KMS-11 (cell line): Measurements from ENCODE around the gene RHBDD2.

Experiments
- H2AFZ ChIP-seq: fragments of 200-600 bp; sonication (generic); 2 replicates; pipeline ENCODE4 v1.6.1; 2016; ENCODE audit warnings: antibody characterized with exemption, mixed run types, low read depth
- H3K27ac ChIP-seq: fragments of 200-600 bp; sonication (generic); 2 replicates; pipeline ENCODE4 v1.6.1; 2016; ENCODE audit warnings: mild to moderate bottlenecking, mixed run types
- H3K27me3 ChIP-seq: fragments of 200-600 bp; sonication (generic); 2 replicates; pipeline ENCODE4 v1.6.1; 2017; ENCODE audit warnings: mild to moderate bottlenecking, low read depth, mixed run types, moderate library complexity; ENCODE audit not compliant: insufficient read depth
- H3K36me3 ChIP-seq: fragments of 200-600 bp; sonication (generic); 2 replicates; pipeline ENCODE4 v1.6.1; 2017; ENCODE audit warnings: mild to moderate bottlenecking, mixed run types; ENCODE audit not compliant: insufficient read depth
- H3K4me1 ChIP-seq: fragments of 200-600 bp; sonication (generic); 2 replicates; pipeline ENCODE4 v1.6.1; 2016; ENCODE audit warnings: mild to moderate bottlenecking, low read depth, mixed run types; ENCODE audit not compliant: poor library complexity, severe bottlenecking
- H3K4me2 ChIP-seq: fragments of 200-600 bp; sonication (generic); 2 replicates; pipeline ENCODE4 v1.7.0; 2016; ENCODE audit warnings: mild to moderate bottlenecking, mixed run types
- H3K4me3 ChIP-seq: fragments of 200-600 bp; sonication (generic); IDR thresholded peaks from 2 replicates; pipeline ENCODE4 v1.6.1; 2017; ENCODE audit warnings: low read depth, low read length, mixed read lengths; ENCODE audit not compliant: insufficient read depth
- H3K79me2 ChIP-seq: fragments of 200-600 bp; sonication (generic); 2 replicates; pipeline ENCODE4 v1.6.1; 2016; ENCODE audit warnings: low read depth, mixed run types; ENCODE audit not compliant: insufficient read depth
- H3K9ac ChIP-seq: fragments of 200-600 bp; sonication (generic); 2 replicates; pipeline ENCODE4 v1.6.1; 2016; ENCODE audit warnings: mild to moderate bottlenecking, mixed run types
- H4K20me1 ChIP-seq: fragments of 200-600 bp; sonication (generic); 2 replicates; pipeline ENCODE4 v1.6.1; 2016; ENCODE audit warnings: mild to moderate bottlenecking, mixed run types; ENCODE audit not compliant: insufficient read depth
- CTCF ChIP-seq: fragments of 200-600 bp; sonication (generic); conservative IDR thresholded peaks from 2 replicates; pipeline ENCODE4 v1.6.1; 2017; ENCODE audit warnings: low read depth, mild to moderate bottlenecking, antibody characterized with exemption, low read length, moderate library complexity, mixed read lengths

The RHBDD2 gene

GRCh38 chr7:75916259-75916658 lies 37.4 kb downstream of the RHBDD2 start:
- Histone ChIP-seq H4K20me1 (no peaks in the 10 kb centered on the region; the same call in 1 of the 2 replicates), H3K4me1 (peaks cover 16% of the 10 kb centered on the region), H3K36me3 (no peaks in the 10 kb centered on the region), H3K27ac (no peak overlapping the region), H3K79me2 (peaks cover 21% of the 10 kb centered on the region; the same call in 1 of the 2 replicates), H3K4me3 (no peak overlapping the region), H3K9ac (peak overlapping the region; percentile 57; the same call in 1 of the 2 replicates), H3K27me3 (no peaks in the 10 kb centered on the region), H2AFZ (no peak overlapping the region; the same call in 1 of the 2 replicates), H3K4me2 (peak overlapping the region; percentile 69)
- no peak for TF ChIP-seq CTCF

GRCh38 chr7:75916685-75917634 lies 38.1 kb downstream of the RHBDD2 start:
- no peak overlapping the region for H3K27ac ChIP-seq
- H3K4me2 ChIP-seq = no peak overlapping the region; the same call in 1 of the 2 replicates
- peaks cover 16% of the 10 kb centered on the region for H3K4me1 ChIP-seq
- peaks cover 21% of the 10 kb centered on the region; the same call in 1 of the 2 replicates for H3K79me2 ChIP-seq
- no peaks in the 10 kb centered on the region; the same call in 1 of the 2 replicates for H4K20me1 ChIP-seq
- TF ChIP-seq CTCF = no peak
- no peaks in the 10 kb centered on the region for H3K27me3 ChIP-seq
- no peak overlapping the region for H2AFZ ChIP-seq
- no peaks in the 10 kb centered on the region for H3K36me3 ChIP-seq
- no peak overlapping the region for H3K9ac ChIP-seq
- H3K4me3 ChIP-seq = no peak overlapping the region

DNA sequence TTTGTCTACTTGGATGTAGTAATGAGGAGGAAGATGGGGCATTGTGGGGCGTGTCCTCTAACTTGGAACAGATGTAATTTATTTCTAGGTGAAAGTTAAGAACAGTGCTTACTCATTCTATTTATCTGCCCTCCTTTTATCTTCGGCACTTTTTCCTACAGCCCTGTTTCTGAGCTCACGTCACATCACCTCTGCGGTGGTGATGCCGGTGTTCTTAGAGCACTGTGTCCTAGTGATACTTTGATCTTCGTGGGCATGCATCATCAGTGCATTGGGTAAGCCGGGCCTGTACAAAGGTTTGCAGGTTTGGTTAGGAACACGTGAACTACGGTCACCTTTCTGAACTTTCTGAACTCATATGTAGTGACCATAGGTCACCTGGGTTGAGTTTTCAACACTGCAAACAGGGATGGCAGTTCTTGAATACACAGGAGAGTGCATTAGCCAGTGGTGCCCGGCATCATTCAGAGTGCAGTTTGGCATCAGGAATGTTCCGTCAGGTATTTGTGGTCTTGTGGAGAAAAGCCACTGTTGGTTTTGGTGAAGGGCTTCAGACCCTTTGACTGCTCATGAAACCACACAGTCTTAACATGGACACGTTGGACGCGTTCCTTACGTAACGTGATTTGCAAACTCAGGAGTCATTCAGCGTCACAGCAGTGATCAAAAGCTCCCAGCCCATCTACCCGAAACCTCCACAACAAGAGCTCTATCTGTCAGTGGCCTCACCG lies 41.8 kb downstream of the RHBDD2 start:
- no peak overlapping the region for H3K4me2 ChIP-seq
- peaks cover 16% of the 10 kb centered on the region for H3K4me1 ChIP-seq
- H3K79me2 ChIP-seq = peaks cover 21% of the 10 kb centered on the region; the same call in 1 of the 2 replicates
- H3K9ac ChIP-seq = no peak overlapping the region
- H3K27me3 ChIP-seq = no peaks in the 10 kb centered on the region
- H3K36me3 ChIP-seq = no peaks in the 10 kb centered on the region
- H4K20me1 ChIP-seq = no peaks in the 10 kb centered on the region; the same call in 1 of the 2 replicates
- no peak for TF ChIP-seq CTCF
- H3K4me3 ChIP-seq = no peak overlapping the region
- H2AFZ ChIP-seq = no peak overlapping the region
- no peak overlapping the region for H3K27ac ChIP-seq

DNA sequence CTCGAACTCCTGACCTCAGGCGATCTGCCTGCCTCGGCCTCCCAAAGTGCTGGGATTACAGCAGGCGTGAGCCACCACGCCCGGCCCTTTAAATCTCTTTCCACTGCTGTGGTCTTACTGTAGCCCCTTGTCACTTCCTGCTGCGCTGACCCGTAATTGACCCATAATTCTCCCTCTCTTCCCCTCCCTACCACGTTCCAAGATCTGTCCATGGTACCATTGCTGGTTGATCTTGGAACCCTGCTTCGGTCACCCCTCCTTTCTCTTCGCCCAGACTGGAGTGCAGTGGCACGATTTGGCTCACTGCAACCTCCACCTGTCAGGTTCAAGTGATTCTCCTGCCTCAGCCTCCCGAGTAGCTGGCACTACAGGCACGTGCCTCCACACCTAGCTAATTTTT lies 42.6 kb downstream of the RHBDD2 start:
- no peaks in the 10 kb centered on the region for H3K36me3 ChIP-seq
- no peak overlapping the region for H3K27ac ChIP-seq
- no peak overlapping the region for H3K9ac ChIP-seq
- H3K4me1 ChIP-seq = peaks cover 9% of the 10 kb centered on the region
- no peak for TF ChIP-seq CTCF
- no peaks in the 10 kb centered on the region; the same call in 1 of the 2 replicates for H4K20me1 ChIP-seq
- H3K4me3 ChIP-seq = no peak overlapping the region
- no peaks in the 10 kb centered on the region for H3K27me3 ChIP-seq
- H3K4me2 ChIP-seq = no peak overlapping the region
- peaks cover 21% of the 10 kb centered on the region; the same call in 1 of the 2 replicates for H3K79me2 ChIP-seq
- H2AFZ ChIP-seq = no peak overlapping the region
